ENCODE measurements around the gene GUCA2A.

- TF ChIP-seq, protein P1, sequence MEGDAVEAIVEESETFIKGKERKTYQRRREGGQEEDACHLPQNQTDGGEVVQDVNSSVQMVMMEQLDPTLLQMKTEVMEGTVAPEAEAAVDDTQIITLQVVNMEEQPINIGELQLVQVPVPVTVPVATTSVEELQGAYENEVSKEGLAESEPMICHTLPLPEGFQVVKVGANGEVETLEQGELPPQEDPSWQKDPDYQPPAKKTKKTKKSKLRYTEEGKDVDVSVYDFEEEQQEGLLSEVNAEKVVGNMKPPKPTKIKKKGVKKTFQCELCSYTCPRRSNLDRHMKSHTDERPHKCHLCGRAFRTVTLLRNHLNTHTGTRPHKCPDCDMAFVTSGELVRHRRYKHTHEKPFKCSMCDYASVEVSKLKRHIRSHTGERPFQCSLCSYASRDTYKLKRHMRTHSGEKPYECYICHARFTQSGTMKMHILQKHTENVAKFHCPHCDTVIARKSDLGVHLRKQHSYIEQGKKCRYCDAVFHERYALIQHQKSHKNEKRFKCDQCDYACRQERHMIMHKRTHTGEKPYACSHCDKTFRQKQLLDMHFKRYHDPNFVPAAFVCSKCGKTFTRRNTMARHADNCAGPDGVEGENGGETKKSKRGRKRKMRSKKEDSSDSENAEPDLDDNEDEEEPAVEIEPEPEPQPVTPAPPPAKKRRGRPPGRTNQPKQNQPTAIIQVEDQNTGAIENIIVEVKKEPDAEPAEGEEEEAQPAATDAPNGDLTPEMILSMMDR (conservative IDR thresholded peaks at IDR 0.05; ENCODE audit: low read length), result no peak
- no peak for TF ChIP-seq EZH2phosphoT487 (IDR thresholded peaks at IDR 0.05; ENCODE audit: borderline replicate concordance, low read depth, low read length)
These were observed 10.9 kb upstream of the GUCA2A start for GRCh38 chr1:42175314-42176054.
